ENCODE data around the gene GALNT7. TPM values are rescaled to one million over a fixed set of nuclear protein-coding genes. Genes with fewer than 3 reads are reported as not detected.

Gene GALNT7
- total RNA-seq, 1 experiment from 2014 or later, result 51.6 TPM

DNA sequence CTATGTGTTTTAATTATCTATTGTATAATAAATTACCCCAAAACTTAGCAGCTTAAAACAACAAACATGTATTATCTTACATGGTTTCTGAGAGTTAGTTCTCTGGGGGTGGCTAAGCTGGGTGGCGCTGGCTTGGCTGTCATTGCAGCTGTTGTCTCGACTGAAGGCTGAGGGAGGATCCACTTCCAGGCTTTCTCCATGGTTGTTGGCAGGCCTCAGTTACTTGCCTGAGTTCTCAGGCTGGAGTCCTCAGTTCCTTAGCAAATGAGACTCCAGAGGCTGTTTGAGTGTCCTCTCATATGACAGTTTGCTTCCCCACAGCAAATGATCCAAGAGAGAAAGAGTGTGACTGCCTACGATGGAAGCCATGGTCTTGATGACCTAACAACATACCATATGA lies 23.5 kb upstream of the GALNT7 start:
- DNase-seq, result no peak
- Mint-ChIP-seq H3K27ac (ENCODE audit: unreplicated experiment) (no peak overlapping the region), H3K4me1 (ENCODE audit: low read depth, unreplicated experiment) (no peaks in the 10 kb centered on the region), H3K4me3 (ENCODE audit: low read depth, unreplicated experiment) (no peak overlapping the region), H3K27me3 (ENCODE audit: unreplicated experiment) (no peaks in the 10 kb centered on the region), H3K36me3 (ENCODE audit: insufficient read depth, unreplicated experiment) (no peaks in the 10 kb centered on the region), H3K9me3 (ENCODE audit: low read depth, unreplicated experiment) (no peaks in the 10 kb centered on the region)
- no TSS peak for BruUV-seq (replicated peaks)
- TF ChIP-seq, protein P1, sequence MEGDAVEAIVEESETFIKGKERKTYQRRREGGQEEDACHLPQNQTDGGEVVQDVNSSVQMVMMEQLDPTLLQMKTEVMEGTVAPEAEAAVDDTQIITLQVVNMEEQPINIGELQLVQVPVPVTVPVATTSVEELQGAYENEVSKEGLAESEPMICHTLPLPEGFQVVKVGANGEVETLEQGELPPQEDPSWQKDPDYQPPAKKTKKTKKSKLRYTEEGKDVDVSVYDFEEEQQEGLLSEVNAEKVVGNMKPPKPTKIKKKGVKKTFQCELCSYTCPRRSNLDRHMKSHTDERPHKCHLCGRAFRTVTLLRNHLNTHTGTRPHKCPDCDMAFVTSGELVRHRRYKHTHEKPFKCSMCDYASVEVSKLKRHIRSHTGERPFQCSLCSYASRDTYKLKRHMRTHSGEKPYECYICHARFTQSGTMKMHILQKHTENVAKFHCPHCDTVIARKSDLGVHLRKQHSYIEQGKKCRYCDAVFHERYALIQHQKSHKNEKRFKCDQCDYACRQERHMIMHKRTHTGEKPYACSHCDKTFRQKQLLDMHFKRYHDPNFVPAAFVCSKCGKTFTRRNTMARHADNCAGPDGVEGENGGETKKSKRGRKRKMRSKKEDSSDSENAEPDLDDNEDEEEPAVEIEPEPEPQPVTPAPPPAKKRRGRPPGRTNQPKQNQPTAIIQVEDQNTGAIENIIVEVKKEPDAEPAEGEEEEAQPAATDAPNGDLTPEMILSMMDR (IDR thresholded peaks at IDR 0.05; ENCODE audit: unreplicated experiment), result no peak
- CTCF ChIA-PET, result no interaction called here
- intact Hi-C loops (cut with micrococcal nuclease; ENCODE audit: unreplicated experiment), result no loop called here

DNA sequence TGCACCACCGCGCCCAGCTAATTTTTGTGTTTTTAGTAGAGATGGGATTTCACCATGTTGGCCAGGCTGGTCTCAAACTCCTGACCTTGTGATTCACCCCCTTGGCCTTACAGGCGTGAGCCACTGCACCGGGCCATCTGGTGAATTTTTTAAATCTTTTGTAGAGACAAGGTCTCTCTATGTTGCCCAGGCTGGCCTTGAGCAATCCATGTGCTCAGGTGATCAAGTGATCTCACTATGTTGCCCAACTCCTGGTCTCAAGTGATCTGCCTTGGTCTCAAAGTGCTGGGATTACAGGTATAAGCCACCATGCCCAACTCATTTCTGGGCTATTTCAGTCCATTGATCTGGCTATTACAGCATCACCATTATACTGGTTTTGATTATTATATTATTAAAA lies 22.2 kb upstream of the GALNT7 start:
- no peak overlapping the region for H3K4me3 Mint-ChIP-seq (ENCODE audit: low read depth, unreplicated experiment)
- CTCF ChIA-PET, result no interaction called here
- intact Hi-C loops (cut with micrococcal nuclease; ENCODE audit: unreplicated experiment), result no loop called here
- H3K36me3 Mint-ChIP-seq (ENCODE audit: insufficient read depth, unreplicated experiment), result peaks cover 2% of the 10 kb centered on the region
- no TSS peak for BruUV-seq (replicated peaks)
- DNase-seq, result no peak
- no peaks in the 10 kb centered on the region for H3K9me3 Mint-ChIP-seq (ENCODE audit: low read depth, unreplicated experiment)
- H3K4me1 Mint-ChIP-seq (ENCODE audit: low read depth, unreplicated experiment), result no peaks in the 10 kb centered on the region
- no peaks in the 10 kb centered on the region for H3K27me3 Mint-ChIP-seq (ENCODE audit: unreplicated experiment)
- TF ChIP-seq, protein P1 (IDR thresholded peaks at IDR 0.05; ENCODE audit: unreplicated experiment), result no peak
- no peak overlapping the region for H3K27ac Mint-ChIP-seq (ENCODE audit: unreplicated experiment)

DNA sequence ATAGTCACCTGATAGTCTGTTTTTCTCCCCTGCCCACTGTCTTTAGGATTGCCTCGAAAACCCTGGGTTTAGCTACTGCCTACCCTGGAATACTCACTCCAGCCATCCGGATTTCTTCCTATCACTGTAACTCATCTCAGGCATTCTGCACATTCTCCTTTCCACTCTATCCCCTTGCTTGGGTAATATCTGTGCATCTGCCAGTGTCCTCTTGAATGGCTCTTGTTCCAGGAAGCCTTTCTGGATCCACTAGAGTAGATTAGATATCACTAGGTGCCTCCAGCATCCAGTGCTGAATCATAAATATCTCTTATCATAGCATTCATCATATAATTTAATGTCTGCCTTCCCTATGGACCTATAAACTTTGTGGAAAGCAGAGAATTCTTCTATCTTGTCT lies 17.1 kb upstream of the GALNT7 start:
- no peak overlapping the region for H3K4me3 Mint-ChIP-seq (ENCODE audit: low read depth, unreplicated experiment)
- CTCF ChIA-PET, result no interaction called here
- H3K36me3 Mint-ChIP-seq (ENCODE audit: insufficient read depth, unreplicated experiment), result peaks cover 5% of the 10 kb centered on the region
- no peak overlapping the region for H3K27ac Mint-ChIP-seq (ENCODE audit: unreplicated experiment)
- no peaks in the 10 kb centered on the region for H3K4me1 Mint-ChIP-seq (ENCODE audit: low read depth, unreplicated experiment)
- no peak for DNase-seq
- no TSS peak for BruUV-seq (replicated peaks)
- intact Hi-C loops (cut with micrococcal nuclease; ENCODE audit: unreplicated experiment), result no loop called here
- H3K9me3 Mint-ChIP-seq (ENCODE audit: low read depth, unreplicated experiment), result no peaks in the 10 kb centered on the region
- H3K27me3 Mint-ChIP-seq (ENCODE audit: unreplicated experiment), result no peaks in the 10 kb centered on the region
- TF ChIP-seq, protein P1 (IDR thresholded peaks at IDR 0.05; ENCODE audit: unreplicated experiment), result no peak

DNA sequence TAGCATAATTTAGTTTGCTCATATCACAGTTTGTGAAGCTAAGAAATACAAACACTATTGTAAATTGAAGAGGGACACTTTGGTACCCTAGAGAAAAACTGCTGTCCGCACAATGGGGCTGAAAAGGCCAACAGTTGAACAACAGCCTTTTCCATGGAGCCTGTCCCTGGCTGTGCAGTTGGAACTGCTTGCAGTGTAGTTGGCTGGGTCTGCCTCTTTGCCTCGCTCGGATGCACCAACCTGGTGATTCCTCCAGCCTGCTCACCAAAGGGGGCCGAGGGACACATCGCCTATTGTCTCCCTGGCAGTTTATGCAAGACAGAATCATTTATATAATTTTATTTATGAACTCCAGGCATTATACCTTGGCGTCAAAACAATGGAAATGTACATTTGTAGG lies 16.5 kb upstream of the GALNT7 start:
- CTCF ChIA-PET, result no interaction called here

More for the DNA sequence above, 16.5 kb upstream of the GALNT7 start:
- Mint-ChIP-seq H3K4me3 (ENCODE audit: low read depth, unreplicated experiment) (no peak overlapping the region), H3K9me3 (ENCODE audit: low read depth, unreplicated experiment) (no peaks in the 10 kb centered on the region), H3K36me3 (ENCODE audit: insufficient read depth, unreplicated experiment) (peaks cover 9% of the 10 kb centered on the region), H3K4me1 (ENCODE audit: low read depth, unreplicated experiment) (no peaks in the 10 kb centered on the region), H3K27me3 (ENCODE audit: unreplicated experiment) (no peaks in the 10 kb centered on the region), H3K27ac (ENCODE audit: unreplicated experiment) (no peak overlapping the region)
- BruUV-seq (replicated peaks), result no TSS peak
- intact Hi-C loops (cut with micrococcal nuclease; ENCODE audit: unreplicated experiment), result no loop called here
- DNase-seq, result no peak
- TF ChIP-seq, protein P1 (IDR thresholded peaks at IDR 0.05; ENCODE audit: unreplicated experiment), result no peak

Data from Calu3 (cell line).